IPS-11a (cell line): ENCODE measurements around the gene OR52E8.

Experiments used
- H3K4me3 ChIP-seq: one replicate; pipeline ENCODE4 v1.5.1; 2013; ENCODE audit warnings: low read depth, low read length, control low read depth

The OR52E8 gene

GRCh38 chr11:5808500-5809121, 48.9 kb downstream of the OR52E8 start, which contains the start of gene OR52N2:
OR52N2 (plus strand) TSS chr11:5808924; CDS start chr11:5820336, 11,412 bp downstream.
- peak within 1 kb of the TSS; percentile 52 for H3K4me3 ChIP-seq

- H3K4me3 ChIP-seq = no peak overlapping the region
Measured at GRCh38 chr11:5807580-5807979, 49.9 kb downstream of the OR52E8 start.
